ENCODE results near the gene RASL11B.

DNA sequence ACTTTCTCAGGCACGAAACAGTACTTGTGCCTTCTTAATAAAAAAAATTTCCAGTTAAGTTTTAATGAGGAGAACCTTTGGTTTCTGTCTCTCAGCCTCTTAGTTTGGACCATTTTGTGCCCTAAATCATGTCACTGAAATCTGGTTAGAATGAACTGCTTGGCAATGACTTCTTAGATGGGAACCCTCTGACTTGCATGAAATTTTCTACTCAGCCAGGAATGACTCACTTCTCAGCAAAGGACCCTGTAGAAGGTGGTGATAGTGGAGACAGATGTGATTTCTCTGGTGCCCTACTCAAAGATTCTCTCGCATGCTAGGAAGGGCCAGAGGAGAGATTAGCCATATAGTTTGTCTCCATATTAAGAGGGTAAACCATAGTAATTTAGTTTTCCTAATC is 50.5 kb downstream of the RASL11B start:
- TF ChIP-seq, protein P1, sequence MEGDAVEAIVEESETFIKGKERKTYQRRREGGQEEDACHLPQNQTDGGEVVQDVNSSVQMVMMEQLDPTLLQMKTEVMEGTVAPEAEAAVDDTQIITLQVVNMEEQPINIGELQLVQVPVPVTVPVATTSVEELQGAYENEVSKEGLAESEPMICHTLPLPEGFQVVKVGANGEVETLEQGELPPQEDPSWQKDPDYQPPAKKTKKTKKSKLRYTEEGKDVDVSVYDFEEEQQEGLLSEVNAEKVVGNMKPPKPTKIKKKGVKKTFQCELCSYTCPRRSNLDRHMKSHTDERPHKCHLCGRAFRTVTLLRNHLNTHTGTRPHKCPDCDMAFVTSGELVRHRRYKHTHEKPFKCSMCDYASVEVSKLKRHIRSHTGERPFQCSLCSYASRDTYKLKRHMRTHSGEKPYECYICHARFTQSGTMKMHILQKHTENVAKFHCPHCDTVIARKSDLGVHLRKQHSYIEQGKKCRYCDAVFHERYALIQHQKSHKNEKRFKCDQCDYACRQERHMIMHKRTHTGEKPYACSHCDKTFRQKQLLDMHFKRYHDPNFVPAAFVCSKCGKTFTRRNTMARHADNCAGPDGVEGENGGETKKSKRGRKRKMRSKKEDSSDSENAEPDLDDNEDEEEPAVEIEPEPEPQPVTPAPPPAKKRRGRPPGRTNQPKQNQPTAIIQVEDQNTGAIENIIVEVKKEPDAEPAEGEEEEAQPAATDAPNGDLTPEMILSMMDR (IDR thresholded peaks at IDR 0.05) = no peak
- TF ChIP-seq EZH2 (IDR thresholded peaks at IDR 0.05; ENCODE audit: borderline replicate concordance, insufficient read depth, low read depth, low read length, poor library complexity, severe bottlenecking) = no peak
